H9 (cell line): ENCODE data around the gene KAZN. TPM values are rescaled to one million over a fixed set of nuclear protein-coding genes. Genes with fewer than 3 reads are reported as not detected.

Source experiments
- DNase-seq: peaks from one replicate; pipeline ENCODE4 v3.0.0-alpha.2; 2017
- H2AFZ ChIP-seq: one replicate; pipeline ENCODE4 v1.6.1; 2013; ENCODE audit warnings: mild to moderate bottlenecking, low read length, control low read depth, moderate library complexity
- H2AK5ac ChIP-seq: 2 replicates; pipeline ENCODE4 v1.6.1; 2013; ENCODE audit warnings: low read length, control low read depth, mixed read lengths; ENCODE audit not compliant: insufficient read length
- H2BK120ac ChIP-seq: one replicate; pipeline ENCODE4 v1.6.1; 2013; ENCODE audit warnings: low read depth, mild to moderate bottlenecking, low read length, control low read depth, inconsistent platforms; ENCODE audit not compliant: poor library complexity, severe bottlenecking
- H2BK12ac ChIP-seq: 2 replicates; pipeline ENCODE4 v1.6.1; 2013; ENCODE audit warnings: low read length, control low read depth, mixed read lengths, low read depth; ENCODE audit not compliant: insufficient read length
- H2BK15ac ChIP-seq: 2 replicates; pipeline ENCODE4 v1.6.1; 2013; ENCODE audit warnings: low read depth, low read length, control low read depth
- H2BK20ac ChIP-seq: one replicate; pipeline ENCODE4 v1.6.1; 2013; ENCODE audit warnings: low read depth, mild to moderate bottlenecking, low read length, control low read depth, inconsistent platforms; ENCODE audit not compliant: poor library complexity, severe bottlenecking
- H2BK5ac ChIP-seq: 2 replicates; pipeline ENCODE4 v1.6.1; 2013; ENCODE audit warnings: low read length, control low read depth, mixed read lengths; ENCODE audit not compliant: insufficient read length
- H3K14ac ChIP-seq: 2 replicates; pipeline ENCODE4 v1.6.1; 2013; ENCODE audit warnings: low read length, control low read depth; ENCODE audit not compliant: insufficient read depth
- H3K18ac ChIP-seq: 2 replicates; pipeline ENCODE4 v1.6.1; 2013; ENCODE audit warnings: low read depth, mild to moderate bottlenecking, mixed read lengths, low read length, control low read depth; ENCODE audit not compliant: insufficient read length
- H3K23ac ChIP-seq: 2 replicates; pipeline ENCODE4 v1.6.1; 2013; ENCODE audit warnings: low read length, control low read depth, mixed read lengths, low read depth; ENCODE audit not compliant: insufficient read length
- H3K23me2 ChIP-seq: 2 replicates; pipeline ENCODE4 v1.6.1; 2013; ENCODE audit warnings: low read depth, mild to moderate bottlenecking, mixed read lengths, low read length, control low read depth; ENCODE audit not compliant: insufficient read length, poor library complexity, severe bottlenecking
- H3K27ac ChIP-seq: 2 replicates; pipeline ENCODE4 v1.5.1; 2013; ENCODE audit warnings: low read length, control low read depth, mixed read lengths, low read depth; ENCODE audit not compliant: insufficient read length
- H3K27me3 ChIP-seq: 2 replicates; pipeline ENCODE4 v1.6.1; 2013; ENCODE audit warnings: low read length, control low read depth, inconsistent platforms; ENCODE audit not compliant: insufficient read depth
- H3K4ac ChIP-seq: 2 replicates; pipeline ENCODE4 v1.6.1; 2013; ENCODE audit warnings: low read depth, mild to moderate bottlenecking, control low read depth, inconsistent platforms, low read length, moderate library complexity
- H3K4me1 ChIP-seq: 2 replicates; pipeline ENCODE4 v1.6.1; 2013; ENCODE audit warnings: low read length, control low read depth, inconsistent platforms; ENCODE audit not compliant: insufficient read depth
- H3K4me2 ChIP-seq: 2 replicates; pipeline ENCODE4 v1.6.1; 2013; ENCODE audit warnings: low read length, control low read depth, mixed read lengths; ENCODE audit not compliant: insufficient read length, insufficient read depth
- H3K56ac ChIP-seq: 2 replicates; pipeline ENCODE4 v1.6.1; 2013; ENCODE audit warnings: low read depth, mild to moderate bottlenecking, mixed read lengths, low read length, control low read depth; ENCODE audit not compliant: insufficient read length
- H3K79me1 ChIP-seq: 2 replicates; pipeline ENCODE4 v1.6.1; 2013; ENCODE audit warnings: low read depth, mild to moderate bottlenecking, moderate library complexity, low read length, control low read depth, inconsistent platforms; ENCODE audit not compliant: insufficient read depth, poor library complexity, severe bottlenecking
- H3K79me2 ChIP-seq: 2 replicates; pipeline ENCODE4 v1.6.1; 2013; ENCODE audit warnings: low read length, control low read depth, inconsistent platforms; ENCODE audit not compliant: insufficient read depth
- H3K9ac ChIP-seq: 2 replicates; pipeline ENCODE4 v1.6.1; 2013; ENCODE audit warnings: low read length, control low read depth, mixed read lengths; ENCODE audit not compliant: insufficient read length; ENCODE audit errors: extremely low read depth
- H3K9me3 ChIP-seq: one replicate; pipeline ENCODE4 v1.6.1; 2013; ENCODE audit warnings: low read depth, low read length, inconsistent platforms; ENCODE audit not compliant: control insufficient read depth
- H3T11ph ChIP-seq: one replicate; pipeline ENCODE4 v1.6.1; 2013; ENCODE audit warnings: mild to moderate bottlenecking, low read length, control low read depth, inconsistent platforms
- H4K20me1 ChIP-seq: one replicate; pipeline ENCODE4 v1.6.1; 2013; ENCODE audit not compliant: control insufficient read depth, insufficient read length, insufficient read depth
- H4K5ac ChIP-seq: 2 replicates; pipeline ENCODE4 v1.6.1; 2013; ENCODE audit warnings: low read depth, mild to moderate bottlenecking, mixed read lengths, low read length, control low read depth; ENCODE audit not compliant: insufficient read length
- H4K8ac ChIP-seq: replicated peaks from 2 replicates; pipeline ENCODE4 v1.6.1; 2013; ENCODE audit warnings: low read length, control low read depth, mixed read lengths, low read depth; ENCODE audit not compliant: insufficient read length
- H4K91ac ChIP-seq: 2 replicates; pipeline ENCODE4 v1.6.1; 2013; ENCODE audit warnings: low read depth, mild to moderate bottlenecking, moderate library complexity, mixed read lengths, low read length, control low read depth; ENCODE audit not compliant: insufficient read length
- H3K27ac Mint-ChIP-seq, 3 experiments: 2 replicates in 2 of 3; 3 replicates in 1 of 3; pipeline ENCODE4 v1.8.0; 2020 to 2021; ENCODE audit warnings: mixed read lengths in 3 of 3, mild to moderate bottlenecking in 1 of 3, moderate library complexity in 1 of 3
- H3K27me3 Mint-ChIP-seq: 2 replicates; pipeline ENCODE4 v1.8.0; 2021; ENCODE audit warnings: low read depth, mild to moderate bottlenecking, moderate library complexity, mixed read lengths
- H3K36me3 Mint-ChIP-seq, 3 experiments: 2 replicates in 2 of 3; 3 replicates in 1 of 3; pipeline ENCODE4 v1.8.0; 2020 to 2021; ENCODE audit warnings: low read depth in 3 of 3, mixed read lengths in 3 of 3; ENCODE audit not compliant: insufficient read depth in 1 of 3
- H3K4me1 Mint-ChIP-seq, 2 experiments: 2 replicates each; pipeline ENCODE4 v1.8.0; 2020; ENCODE audit warnings: mixed read lengths in 2 of 2
- H3K4me3 Mint-ChIP-seq, 2 experiments: 2 replicates in 1 of 2; 3 replicates in 1 of 2; pipeline ENCODE4 v1.8.0; 2020 to 2021; ENCODE audit warnings: mild to moderate bottlenecking in 2 of 2, mixed read lengths in 2 of 2, moderate library complexity in 1 of 2
- H3K9me3 Mint-ChIP-seq, 2 experiments: 2 replicates in 1 of 2; 3 replicates in 1 of 2; pipeline ENCODE4 v1.8.0; 2020; ENCODE audit warnings: mild to moderate bottlenecking in 2 of 2, mixed read lengths in 2 of 2, moderate library complexity in 1 of 2
- CTCF ChIP-seq: fragments of 200-600 bp; sonication (generic); conservative IDR thresholded peaks from 3 replicates; pipeline ENCODE4 v1.8.0; 2021; ENCODE audit warnings: antibody characterized with exemption, mild to moderate bottlenecking
- WGBS: extraction: QIAGEN DNeasy Blood & Tissue Kit; methylation state at CpG from one replicate; pipeline ENCODE4 v1.1.7; 2013; ENCODE audit warnings: missing lambda C conversion rate, low lambda C conversion rate, mixed read lengths; ENCODE audit not compliant: insufficient read length; ENCODE audit errors: extremely low coverage; 5-methylcytosine and 5-hydroxymethylcytosine counted together
- total RNA-seq: library from RNA; stranded (reverse); gene quantifications from 2 replicates; pipeline ENCODE4 v1.2.1, GENCODE V29; 2021

Gene KAZN
- total RNA-seq, 1 experiment from 2014 or later = 7.6 TPM

DNA sequence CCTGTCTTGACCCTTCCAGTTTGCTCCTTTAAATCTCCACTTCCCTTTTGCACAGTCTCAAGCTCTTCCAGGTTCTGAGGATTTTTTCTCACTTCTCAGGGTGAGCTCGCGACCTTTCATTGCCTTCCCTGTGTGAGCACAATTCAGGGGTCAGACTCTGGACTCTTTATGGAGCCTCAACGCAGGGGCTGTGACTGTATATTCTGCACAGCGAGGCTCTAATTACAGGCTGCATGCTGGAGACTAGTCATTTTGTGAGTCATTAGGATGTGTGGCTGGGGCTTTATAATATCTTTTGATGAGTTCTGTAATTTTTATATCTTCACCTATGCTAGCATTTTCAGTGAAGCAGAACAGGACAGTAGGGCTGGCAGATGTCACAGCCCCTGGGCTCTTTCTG lies 270.7 kb downstream of the KAZN start:
- H3K4me3 Mint-ChIP-seq = no peak overlapping the region
- H3K36me3 Mint-ChIP-seq = no peaks in the 10 kb centered on the region
- Histone ChIP-seq H2AK5ac (no peak overlapping the region), H3K18ac (no peak overlapping the region), H2BK12ac (no peak overlapping the region), H3K4me1 (peaks cover 4% of the 10 kb centered on the region; the same call in 1 of the 2 replicates), H2AFZ (no peak overlapping the region), H3K79me1 (no peaks in the 10 kb centered on the region), H3K14ac (no peak overlapping the region), H2BK20ac (no peak overlapping the region), H3K27ac (no peak overlapping the region), H3K9me3 (no peaks in the 10 kb centered on the region), H3K27me3 (no peaks in the 10 kb centered on the region), H2BK5ac (no peak overlapping the region), H4K8ac (no peak overlapping the region), H3T11ph (no peak overlapping the region), H4K5ac (no peak overlapping the region), H3K79me2 (no peaks in the 10 kb centered on the region), H3K4me2 (no peak overlapping the region), H2BK15ac (no peak overlapping the region), H4K20me1 (no peaks in the 10 kb centered on the region), H4K91ac (no peak overlapping the region), H3K23me2 (no peaks in the 10 kb centered on the region), H3K56ac (no peak overlapping the region), H3K9ac (no peak overlapping the region), H3K4ac (no peak overlapping the region), H3K23ac (no peak overlapping the region), H2BK120ac (no peak overlapping the region)
- no peak overlapping the region for H3K27ac Mint-ChIP-seq
- peaks cover 10 to 13% of the 10 kb centered on the region in 2 experiments for H3K4me1 Mint-ChIP-seq
- no peaks in the 10 kb centered on the region for H3K9me3 Mint-ChIP-seq
- no peak for TF ChIP-seq CTCF
- H3K27me3 Mint-ChIP-seq = peaks cover 2% of the 10 kb centered on the region; the same call in 1 of the 2 replicates
- DNase-seq = no peak
- no CpG with 5 or more reads among the region's 4 CpGs for WGBS
